Fibroblast of upper back skin (primary cell): ENCODE data around the gene TBC1D1.

ENCODE experiments used
- DNase-seq: peaks from one replicate; pipeline ENCODE4 v3.0.0-alpha.2; 2013

Gene TBC1D1

GRCh38 chr4:37890801-37891259 is at the start of gene TBC1D1:
TSS of gene TBC1D1 (plus strand) at chr4:37891084. CDS start at chr4:37902096, 11,012 bp downstream.
- no peak for DNase-seq

DNA sequence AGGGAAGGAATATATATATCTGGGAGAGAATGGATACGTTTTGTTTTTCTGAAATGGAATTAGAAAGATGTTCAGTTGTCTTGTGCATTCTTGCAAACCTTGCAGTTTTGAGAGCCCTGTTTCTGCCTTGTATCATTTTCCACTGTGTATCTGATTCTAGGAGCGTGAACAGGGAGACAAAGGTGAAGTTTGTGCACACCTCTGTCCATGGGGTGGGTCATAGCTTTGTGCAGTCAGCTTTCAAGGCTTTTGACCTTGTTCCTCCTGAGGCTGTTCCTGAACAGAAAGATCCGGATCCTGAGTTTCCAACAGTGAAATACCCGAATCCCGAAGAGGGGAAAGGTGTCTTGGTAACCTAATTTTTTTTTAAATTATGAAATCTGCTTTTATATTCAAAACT is 46.7 kb upstream of the TBC1D1 start:
- DNase-seq, result no peak

GRCh38 chr4:37845201-37845600 is 45.7 kb upstream of the TBC1D1 start:
- DNase-seq, result no peak

DNA sequence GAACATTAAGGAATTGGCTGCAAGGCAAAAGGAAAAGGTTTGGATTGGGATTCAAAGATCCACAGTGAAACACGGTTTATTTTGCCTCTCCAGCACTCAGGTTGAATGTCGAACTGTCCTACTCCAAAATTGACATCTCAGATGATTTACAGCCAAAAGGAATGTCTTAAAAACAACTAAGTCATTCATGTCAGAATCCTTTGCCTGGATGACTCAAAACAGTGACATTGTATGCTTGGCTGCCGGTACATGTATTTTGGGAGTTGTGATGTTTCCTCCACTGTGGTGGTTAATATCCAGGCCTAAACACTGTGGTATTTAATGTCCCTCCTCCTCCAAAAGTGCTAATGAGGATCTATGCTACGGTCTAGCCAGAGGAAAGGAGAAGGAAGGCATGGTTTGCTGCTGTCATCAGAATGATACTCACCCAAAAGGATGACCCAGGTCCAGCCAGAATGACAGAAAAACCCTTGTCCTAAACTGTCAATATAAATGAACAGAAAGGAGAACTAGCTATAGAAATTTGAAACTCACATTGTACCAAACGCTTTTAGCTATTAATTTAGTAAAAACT is 43.5 kb upstream of the TBC1D1 start:
- DNase-seq, result peak; percentile 16

- no peak for DNase-seq
Observed at GRCh38 chr4:37852376-37852775, 38.5 kb upstream of the TBC1D1 start.

GRCh38 chr4:37858112-37858511 is 32.8 kb upstream of the TBC1D1 start:
- no peak for DNase-seq

GRCh38 chr4:37858872-37859271 is 32.0 kb upstream of the TBC1D1 start:
- DNase-seq, result peak; percentile 2

- DNase-seq, result no peak
Observed at GRCh38 chr4:37860266-37860665, 30.6 kb upstream of the TBC1D1 start.

- DNase-seq, result no peak
Observed at GRCh38 chr4:37862961-37863360, 27.9 kb upstream of the TBC1D1 start.

DNA sequence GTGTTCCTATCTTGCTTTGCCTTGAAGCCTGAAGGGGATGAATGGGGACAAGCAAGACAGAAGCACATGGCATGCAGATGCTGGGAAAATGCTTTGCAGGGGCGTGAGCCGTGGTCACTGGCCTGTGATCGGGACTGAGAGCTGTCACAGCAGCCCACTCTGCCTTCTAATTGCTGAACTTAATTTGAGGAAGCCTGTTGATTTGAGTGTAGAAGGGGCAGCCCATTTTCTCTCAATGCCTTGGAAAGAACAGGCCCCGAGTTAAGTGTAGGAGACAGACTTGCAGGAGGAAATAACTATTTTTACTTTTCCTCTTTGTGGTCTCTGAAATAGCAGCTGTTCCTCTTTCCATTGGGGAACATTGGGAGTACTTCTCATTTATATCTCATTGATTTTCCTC is 26.1 kb upstream of the TBC1D1 start:
- no peak for DNase-seq

GRCh38 chr4:37865450-37865849 is 25.4 kb upstream of the TBC1D1 start:
- peak; percentile 22 for DNase-seq

DNA sequence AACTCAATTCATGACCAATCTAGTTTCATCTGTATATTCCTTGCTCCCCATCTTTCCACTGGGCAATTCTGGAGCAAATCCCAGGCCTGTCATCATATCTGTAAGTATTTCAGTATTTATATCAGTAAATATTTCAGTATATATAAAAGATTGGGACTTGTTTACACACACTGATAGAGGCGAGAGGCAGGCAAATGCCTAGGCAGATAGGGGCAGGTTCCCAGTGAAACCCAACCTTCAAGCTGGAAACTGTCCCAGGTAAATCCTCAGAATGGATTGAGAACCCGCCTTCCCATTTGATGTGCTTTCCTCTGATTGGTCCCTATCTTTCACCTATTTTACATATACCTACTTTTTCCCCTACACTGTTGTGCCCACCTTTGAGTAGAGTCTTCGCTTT is 23.8 kb upstream of the TBC1D1 start:
- no peak for DNase-seq

DNA sequence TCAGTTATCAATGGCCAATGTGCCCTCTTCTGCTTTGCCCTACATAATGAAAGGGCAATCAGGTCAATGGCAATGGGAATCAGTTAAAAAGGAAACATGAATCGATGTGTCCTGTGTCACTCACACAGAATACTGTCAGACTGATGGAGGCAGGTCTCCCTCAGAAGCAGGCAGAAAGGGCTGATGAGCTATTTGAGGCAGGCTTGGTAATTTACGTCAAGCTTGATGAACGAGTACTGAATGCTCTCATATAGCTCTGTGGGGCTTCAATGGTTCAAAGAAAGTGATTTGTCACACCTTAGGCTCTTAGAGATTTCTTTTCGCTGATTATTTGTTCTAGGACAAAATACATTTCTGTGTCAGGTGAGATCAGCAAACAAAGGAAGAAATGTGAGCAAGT is 22.6 kb upstream of the TBC1D1 start:
- no peak for DNase-seq

GRCh38 chr4:37872310-37872988 is 18.4 kb upstream of the TBC1D1 start:
- no peak for DNase-seq

- DNase-seq, result peak; percentile 54
Observed at GRCh38 chr4:37873386-37873785, 17.5 kb upstream of the TBC1D1 start.

DNA sequence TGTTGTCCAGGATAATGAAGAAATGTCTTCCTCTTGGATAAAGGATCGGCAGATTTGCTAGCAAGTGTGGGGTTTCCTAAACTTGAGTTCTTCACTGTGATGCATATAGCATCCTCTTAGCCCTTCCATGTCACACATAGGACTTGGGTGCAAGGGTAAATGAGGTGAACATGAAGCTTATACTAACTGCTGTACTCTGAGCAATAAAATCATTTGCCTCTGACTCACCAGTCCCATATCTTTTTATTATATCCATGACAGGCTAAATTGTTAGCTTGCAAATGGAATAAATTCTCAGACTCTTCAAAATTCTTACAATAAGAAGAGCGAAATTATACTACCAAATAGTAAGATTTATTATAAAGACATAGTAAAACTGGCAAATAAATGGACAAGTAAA is 14.7 kb upstream of the TBC1D1 start:
- no peak for DNase-seq

DNA sequence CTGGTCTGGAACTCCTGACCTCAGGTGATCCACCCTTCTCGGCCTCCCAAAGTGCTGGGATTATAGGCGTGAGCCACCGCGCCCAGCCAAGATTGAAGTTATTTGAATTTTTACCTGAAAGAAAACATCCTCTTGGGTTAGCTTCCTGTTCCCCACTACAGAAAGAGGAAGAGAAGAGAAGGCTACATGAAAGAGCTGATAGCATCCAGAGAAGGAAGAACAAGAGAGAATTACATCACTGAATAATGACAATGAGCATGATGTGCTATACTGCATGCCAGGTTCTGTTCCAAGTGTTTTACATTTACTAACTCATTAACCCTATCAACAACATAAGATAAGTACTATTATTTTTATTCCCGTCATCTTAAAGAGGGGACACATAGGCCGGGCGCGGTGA is 11.5 kb upstream of the TBC1D1 start:
- DNase-seq, result no peak

DNA sequence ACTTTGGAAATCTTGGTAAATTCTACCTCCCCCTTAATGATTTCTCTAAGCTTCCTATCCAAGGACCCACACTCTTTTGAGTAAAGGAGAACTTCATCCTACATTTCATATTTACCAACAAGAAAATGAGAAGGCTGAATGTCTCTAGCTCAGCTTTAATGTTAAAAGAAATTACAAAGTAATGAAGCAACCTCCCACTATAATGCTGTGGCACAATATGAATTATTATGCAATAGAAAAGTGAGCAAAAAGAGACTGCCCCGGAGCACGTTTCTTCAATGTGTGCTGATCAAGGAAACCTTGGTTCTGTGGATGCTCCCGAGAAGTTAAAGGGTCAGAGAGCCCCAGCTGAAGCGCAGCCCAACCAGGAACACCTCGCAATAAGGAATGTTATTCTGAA is 9.1 kb upstream of the TBC1D1 start:
- DNase-seq, result no peak

DNA sequence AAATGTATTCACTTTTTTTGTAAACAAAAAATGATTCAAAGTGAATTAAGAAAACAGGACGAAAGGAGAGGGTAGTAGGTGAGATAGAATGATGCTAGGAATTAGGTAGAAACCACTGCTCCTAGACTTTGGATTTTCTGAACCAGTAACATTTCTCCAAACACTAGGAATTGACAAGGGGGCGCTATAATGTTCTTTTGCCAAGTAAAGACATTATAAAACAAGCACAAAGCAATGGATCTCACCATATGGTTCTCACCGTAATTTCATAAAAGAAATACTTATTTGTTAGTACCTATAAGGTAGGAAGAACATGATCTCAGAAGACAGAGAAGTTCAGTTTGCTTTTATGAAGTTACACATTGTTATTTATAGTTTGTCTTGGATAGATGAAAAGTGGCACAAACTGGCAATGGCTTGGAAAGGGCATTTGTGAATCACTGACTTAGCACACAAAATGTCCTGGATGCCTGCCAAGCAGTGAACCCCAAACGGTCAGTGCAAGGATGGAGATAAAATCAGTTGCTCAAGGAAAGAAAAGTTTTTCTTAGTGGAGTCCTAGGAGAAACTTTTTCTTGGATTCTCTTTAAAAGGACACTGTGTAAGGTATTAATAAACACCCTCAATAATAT is 8.1 kb upstream of the TBC1D1 start:
- DNase-seq, result no peak

DNA sequence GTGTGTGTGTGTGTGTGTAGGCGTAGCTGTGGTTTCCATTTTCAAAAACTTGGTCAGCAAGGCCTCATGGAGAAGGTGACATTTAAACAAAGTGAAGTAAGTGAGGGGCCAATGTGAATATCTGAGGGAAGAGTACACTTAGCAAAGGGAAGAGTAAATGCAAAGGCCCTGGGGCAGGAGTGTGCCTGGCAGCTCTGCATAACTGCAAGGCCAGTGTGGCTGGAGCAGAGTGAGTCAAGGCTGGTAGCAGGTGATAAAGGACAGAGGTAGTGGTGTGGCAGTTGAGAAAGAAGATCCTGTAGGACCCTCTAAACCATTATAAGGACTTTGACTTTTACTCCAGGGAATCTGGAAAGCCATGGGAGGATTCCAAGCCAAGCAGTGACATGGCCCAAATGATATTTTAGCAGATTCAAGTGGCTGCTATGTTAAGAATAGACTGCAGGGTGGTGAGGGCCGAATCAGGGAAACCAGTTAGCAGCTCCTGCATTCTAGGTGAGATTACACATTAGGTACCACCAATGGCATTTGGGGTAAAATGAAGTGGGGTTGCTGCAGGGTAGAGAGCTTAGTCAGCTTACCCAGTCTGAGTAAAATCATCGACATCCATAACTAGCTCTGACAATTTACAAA is 5.9 kb upstream of the TBC1D1 start:
- DNase-seq, result no peak

DNA sequence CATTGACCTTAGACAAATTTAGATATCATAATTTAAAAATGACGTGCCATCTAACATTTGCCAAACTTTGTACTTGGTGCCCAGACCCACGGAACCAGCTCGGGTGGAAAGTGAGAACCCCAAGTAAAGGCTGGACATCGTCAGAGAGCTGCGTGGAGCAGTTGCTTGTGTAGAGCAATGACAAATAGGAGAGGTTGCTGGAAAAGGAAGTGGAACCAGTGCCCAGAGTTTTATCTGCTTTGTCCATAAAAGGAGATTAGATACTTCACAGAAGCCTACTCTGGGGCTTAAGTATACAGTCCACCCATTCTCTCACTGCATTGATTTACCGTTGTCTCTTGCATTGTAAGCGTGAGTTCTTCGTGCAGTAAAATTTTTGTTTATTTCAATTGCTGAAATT is 5.4 kb upstream of the TBC1D1 start:
- DNase-seq, result no peak

DNA sequence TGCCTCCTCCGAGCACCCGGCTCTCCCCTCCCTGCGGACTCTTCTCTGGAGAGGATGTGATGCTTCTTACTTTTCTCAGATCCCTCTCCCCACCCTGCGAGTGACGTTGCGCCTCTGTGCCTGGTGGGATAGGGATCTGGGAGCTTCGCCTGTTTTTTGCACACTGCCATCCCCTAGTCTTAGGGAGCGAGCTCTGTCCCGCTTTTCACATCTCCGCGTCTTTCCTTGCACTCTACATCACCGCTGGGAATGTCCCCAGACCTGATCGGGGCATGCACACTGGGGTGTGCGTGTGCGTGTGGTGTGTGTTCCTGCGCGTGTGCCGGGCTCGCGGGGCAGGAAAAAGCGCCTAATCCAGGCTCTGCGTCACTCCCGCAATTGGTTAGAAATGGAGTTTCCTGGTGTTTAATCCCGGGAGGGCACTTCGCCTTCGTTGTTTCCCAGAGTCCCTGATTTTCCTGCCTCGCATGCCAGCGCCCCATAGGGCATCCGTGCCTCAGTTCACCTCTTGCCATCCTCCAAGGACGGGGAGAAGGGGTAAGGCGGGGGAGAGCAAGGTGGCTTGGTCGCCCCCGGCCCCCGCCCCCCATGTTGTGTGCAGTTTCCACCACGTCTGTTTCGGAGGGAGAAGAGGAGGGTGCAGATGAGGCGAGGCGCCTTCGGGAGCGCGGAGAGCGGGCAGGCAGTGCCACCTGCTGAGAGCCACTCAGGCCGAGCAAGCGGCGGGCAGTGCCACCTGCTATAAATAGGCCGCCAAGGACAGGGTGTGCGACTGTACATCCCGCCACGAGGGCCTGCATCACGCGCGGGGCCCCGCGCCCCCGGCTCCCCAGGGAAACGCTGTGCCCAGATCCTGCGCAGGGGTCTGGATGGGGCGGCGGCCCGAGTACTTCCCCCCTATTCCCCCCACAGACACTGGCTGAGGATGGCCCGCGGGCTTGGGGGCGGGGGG is 759 bp upstream of the TBC1D1 start:
- no peak for DNase-seq
